SK-N-MC (cell line): ENCODE data around the gene NOX4.

Experiments
- EZH2 ChIP-seq: fragments of 200-600 bp; sonication (generic); IDR thresholded peaks from one replicate; pipeline ENCODE4 v1.6.1; 2017; ENCODE audit warnings: antibody characterized with exemption
- POLR2AphosphoS5 ChIP-seq: IDR thresholded peaks from 2 replicates; pipeline ENCODE4 v1.6.1; 2012; ENCODE audit warnings: mild to moderate bottlenecking, low read depth, low read length, borderline replicate concordance

DNA sequence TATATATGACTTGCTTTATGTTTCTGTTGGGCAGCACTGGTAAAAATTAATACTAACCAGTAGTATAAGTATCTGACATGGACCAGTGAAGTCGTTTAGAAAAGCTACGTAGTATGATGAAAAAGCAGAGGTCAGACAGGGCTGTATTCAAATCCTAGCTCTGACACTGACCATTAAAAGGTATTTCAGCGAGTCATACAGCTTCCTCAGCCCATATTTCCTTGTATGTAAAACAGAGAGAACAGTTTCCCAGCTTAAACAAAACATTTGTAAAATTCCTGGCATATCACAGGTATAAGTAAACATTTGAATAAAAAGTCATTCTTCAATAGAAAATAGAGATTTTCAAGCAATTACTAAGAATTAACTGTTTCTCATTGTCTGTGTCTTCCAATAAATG is 4.2 kb downstream of the NOX4 start:
- TF ChIP-seq EZH2 (no peak), POLR2AphosphoS5 (no peak)
